HL-60 (cell line): Measurements from ENCODE around the gene HS3ST4.

Source experiments
- CTCF ChIP-seq: IDR thresholded peaks from one replicate; pipeline ENCODE4 v1.5.1; 2011; ENCODE audit warnings: low read length, control low read depth, inconsistent platforms; ENCODE audit not compliant: insufficient read depth
- POLR2AphosphoS5 ChIP-seq: IDR thresholded peaks from 2 replicates; pipeline ENCODE4 v1.6.1; 2012; ENCODE audit warnings: low read depth
- REST ChIP-seq: IDR thresholded peaks from 2 replicates; pipeline ENCODE4 v1.6.1; 2012; ENCODE audit warnings: low read depth; ENCODE audit not compliant: insufficient replicate concordance
- SPI1 ChIP-seq: IDR thresholded peaks from 2 replicates; pipeline ENCODE4 v1.6.1; 2012; ENCODE audit warnings: low read depth, mild to moderate bottlenecking, borderline replicate concordance

- TF ChIP-seq CTCF (no peak), POLR2AphosphoS5 (no peak), REST (no peak), SPI1 (no peak)
Observed at GRCh38 chr16:25716186-25716585, 24.4 kb downstream of the HS3ST4 start.
